Keratinocyte (primary cell): ENCODE data around the gene BDH2. TPM values are rescaled to one million over a fixed set of nuclear protein-coding genes. Genes with fewer than 3 reads are reported as not detected.

Source experiments
- DNase-seq: peaks from one replicate; pipeline ENCODE4 v3.0.0-alpha.2; 2011; ENCODE audit warnings: low read depth, missing footprints, low spot score
- FAIRE-seq: peaks from 2 replicates; lab custom pipeline; 2011; peaks lifted over from hg19 to GRCh38; lab: Jason Lieb, UNC
- H2AFZ ChIP-seq: 2 replicates; pipeline ENCODE4 v1.6.0; 2012; ENCODE audit warnings: low read length, control low read depth, inconsistent platforms; ENCODE audit not compliant: control insufficient read depth
- H3K27ac ChIP-seq: 2 replicates; pipeline ENCODE4 v1.5.1; 2011; ENCODE audit warnings: low read length; ENCODE audit not compliant: control insufficient read depth, insufficient read depth
- H3K27me3 ChIP-seq: 3 replicates; pipeline ENCODE4 v1.6.0; 2011; ENCODE audit warnings: low read length; ENCODE audit not compliant: control insufficient read depth, insufficient read depth; ENCODE audit errors: extremely low read depth
- H3K36me3 ChIP-seq, 2 experiments: 2 replicates in 1 of 2; 3 replicates in 1 of 2; pipeline ENCODE4 v1.5.1; 2011; ENCODE audit warnings: low read length in 2 of 2, mild to moderate bottlenecking in 1 of 2; ENCODE audit not compliant: control insufficient read depth in 2 of 2, insufficient read depth in 2 of 2; ENCODE audit errors: extremely low read depth in 1 of 2
- H3K4me1 ChIP-seq: 3 replicates; pipeline ENCODE4 v1.5.1; 2011; ENCODE audit warnings: low read length; ENCODE audit not compliant: control insufficient read depth, insufficient read depth; ENCODE audit errors: extremely low read depth
- H3K4me2 ChIP-seq: 3 replicates; pipeline ENCODE4 v1.6.0; 2011; ENCODE audit warnings: low read depth, low read length; ENCODE audit not compliant: control insufficient read depth, insufficient read depth; ENCODE audit errors: extremely low read depth
- H3K4me3 ChIP-seq, 3 experiments: fragments of 200-600 bp in 1 of 3; sonication (generic) in 1 of 3; 2 replicates in 2 of 3; 3 replicates in 1 of 3; pipeline ENCODE4 v1.5.1; 2011 to 2016; ENCODE audit warnings: low read length in 3 of 3, mild to moderate bottlenecking in 3 of 3, control low read depth in 2 of 3, inconsistent platforms in 1 of 3, low read depth in 1 of 3, mixed read lengths in 1 of 3, mixed run types in 1 of 3, moderate library complexity in 1 of 3; ENCODE audit not compliant: control insufficient read depth in 2 of 3, insufficient read depth in 2 of 3; ENCODE audit errors: extremely low read depth in 1 of 3
- H3K79me2 ChIP-seq: 2 replicates; pipeline ENCODE4 v1.6.0; 2012; ENCODE audit warnings: low read length; ENCODE audit not compliant: control insufficient read depth, insufficient read depth
- H3K9ac ChIP-seq: 3 replicates; pipeline ENCODE4 v1.6.0; 2011; ENCODE audit warnings: low read length; ENCODE audit not compliant: control insufficient read depth, insufficient read depth; ENCODE audit errors: extremely low read depth
- H3K9me1 ChIP-seq: 3 replicates; pipeline ENCODE4 v1.6.0; 2011; ENCODE audit warnings: low read length; ENCODE audit not compliant: control insufficient read depth, insufficient read depth; ENCODE audit errors: extremely low read depth
- H3K9me3 ChIP-seq: 2 replicates; pipeline ENCODE4 v1.5.1; 2012; ENCODE audit warnings: low read depth, low read length; ENCODE audit not compliant: control insufficient read depth
- H4K20me1 ChIP-seq: 3 replicates; pipeline ENCODE4 v1.6.0; 2011; ENCODE audit warnings: low read length; ENCODE audit not compliant: control insufficient read depth, insufficient read depth; ENCODE audit errors: extremely low read depth
- CTCF ChIP-seq, 3 experiments: IDR thresholded peaks in 1 of 3; conservative IDR thresholded peaks in 1 of 3; optimal IDR thresholded peaks in 1 of 3; 2 replicates in 2 of 3; 3 replicates in 1 of 3; pipeline versions ENCODE3 to v1.5.1; 2011; ENCODE audit warnings: low read length in 3 of 3, mild to moderate bottlenecking in 3 of 3, moderate library complexity in 2 of 3, control low read depth in 1 of 3, inconsistent platforms in 1 of 3; ENCODE audit not compliant: insufficient read depth in 2 of 3; ENCODE audit errors: extremely low read depth in 1 of 3
- EZH2 ChIP-seq: IDR thresholded peaks from one replicate; pipeline ENCODE4 v1.6.1; 2012; ENCODE audit warnings: inconsistent platforms, mild to moderate bottlenecking, low read length, moderate library complexity
- dilution Hi-C: fragments of 300-500 bp; cut with MboI; formaldehyde crosslinking; loops from one replicate; pipeline ENCODE4 v1.7.0; 2020; ENCODE audit warnings: low sequenced_read_pairs; ENCODE audit not compliant: extremely low pct_ligation_motif_present
- polyA plus RNA-seq, 5 experiments: library from polyadenylated mRNA; depleted of rRNA in 3 of 5; stranded (reverse) in 3 of 5; stranded (forward) in 1 of 5; unstranded in 1 of 5; fragments of >200 nt; gene quantifications; 1 replicate in 1 of 5; 2 replicates in 3 of 5; 3 replicates in 1 of 5; pipeline versions ENCODE4 v1.2.1 to v1.2.3, GENCODE V29; 2011 to 2012; ENCODE audit warnings: missing spikeins in 2 of 5, low read depth in 1 of 5, low replicate concordance in 1 of 5

Gene BDH2
- polyA plus RNA-seq, 1 donor (not counting 4 experiments of a cell fraction or from before 2014, with no cell fraction given): 58.1 TPM

- no peaks in the 10 kb centered on the region for H4K20me1 ChIP-seq
- H3K9ac ChIP-seq: no peak overlapping the region
- no peak overlapping the region for H3K27ac ChIP-seq
- no peaks in the 10 kb centered on the region for H3K9me1 ChIP-seq
- H3K4me2 ChIP-seq: no peak overlapping the region
- H2AFZ ChIP-seq: no peak overlapping the region
- H3K27me3 ChIP-seq: no peaks in the 10 kb centered on the region
- no peaks in the 10 kb centered on the region for H3K4me1 ChIP-seq
- peaks cover 0 to 1% of the 10 kb centered on the region in 2 experiments for H3K36me3 ChIP-seq
- H3K9me3 ChIP-seq: no peaks in the 10 kb centered on the region
- FAIRE-seq (no peak), DNase-seq (no peak)
- TF ChIP-seq EZH2: no peak
- TF ChIP-seq CTCF (optimal IDR thresholded peaks at IDR 0.05 in 1 of 3, IDR thresholded peaks at IDR 0.05 in 1 of 3, conservative IDR thresholded peaks at IDR 0.05 in 1 of 3; ENCODE audit: extremely low read depth in 1 of 3, insufficient read depth in 2 of 3, low read length in 3 of 3): no peak
- no peak overlapping the region for H3K4me3 ChIP-seq
- no peaks in the 10 kb centered on the region for H3K79me2 ChIP-seq
- dilution Hi-C loops: no loop called here
These were observed 45.6 kb downstream of the BDH2 start for GRCh38 chr4:103054030-103054429.

GRCh38 chr4:103052779-103053178, 46.9 kb downstream of the BDH2 start:
- Histone ChIP-seq H3K79me2 (no peaks in the 10 kb centered on the region), H3K27me3 (no peaks in the 10 kb centered on the region), H3K9me3 (no peaks in the 10 kb centered on the region), H3K4me2 (no peak overlapping the region), H3K36me3 (peaks cover 0 to 1% of the 10 kb centered on the region in 2 experiments), H4K20me1 (no peaks in the 10 kb centered on the region), H3K9ac (no peak overlapping the region), H3K4me3 (no peak overlapping the region), H3K27ac (no peak overlapping the region), H3K9me1 (no peaks in the 10 kb centered on the region), H3K4me1 (no peaks in the 10 kb centered on the region), H2AFZ (no peak overlapping the region)
- dilution Hi-C loops: no loop called here
- TF ChIP-seq EZH2 (no peak), CTCF (optimal IDR thresholded peaks at IDR 0.05 in 1 of 3, IDR thresholded peaks at IDR 0.05 in 1 of 3, conservative IDR thresholded peaks at IDR 0.05 in 1 of 3; ENCODE audit: extremely low read depth in 1 of 3, insufficient read depth in 2 of 3, low read length in 3 of 3) (no peak)
- DNase-seq: no peak
- FAIRE-seq: no peak
